Activated CD4-positive, CD25-positive, alpha-beta regulatory T cell treated with anti-CD3 and anti-CD28 coated beads, Interleukin-2, amount 50 U/mL, for 72 hours (primary cell): ENCODE results near the gene PON2.
"Not testable (repeated sequence)": the region's sequence is repeated elsewhere in the genome, so short reads cannot be mapped to it uniquely, and the experiment has no call there.

Experiments used
- DNase-seq: peaks from one replicate; pipeline ENCODE4 v3.0.0; 2021

Gene PON2

DNA sequence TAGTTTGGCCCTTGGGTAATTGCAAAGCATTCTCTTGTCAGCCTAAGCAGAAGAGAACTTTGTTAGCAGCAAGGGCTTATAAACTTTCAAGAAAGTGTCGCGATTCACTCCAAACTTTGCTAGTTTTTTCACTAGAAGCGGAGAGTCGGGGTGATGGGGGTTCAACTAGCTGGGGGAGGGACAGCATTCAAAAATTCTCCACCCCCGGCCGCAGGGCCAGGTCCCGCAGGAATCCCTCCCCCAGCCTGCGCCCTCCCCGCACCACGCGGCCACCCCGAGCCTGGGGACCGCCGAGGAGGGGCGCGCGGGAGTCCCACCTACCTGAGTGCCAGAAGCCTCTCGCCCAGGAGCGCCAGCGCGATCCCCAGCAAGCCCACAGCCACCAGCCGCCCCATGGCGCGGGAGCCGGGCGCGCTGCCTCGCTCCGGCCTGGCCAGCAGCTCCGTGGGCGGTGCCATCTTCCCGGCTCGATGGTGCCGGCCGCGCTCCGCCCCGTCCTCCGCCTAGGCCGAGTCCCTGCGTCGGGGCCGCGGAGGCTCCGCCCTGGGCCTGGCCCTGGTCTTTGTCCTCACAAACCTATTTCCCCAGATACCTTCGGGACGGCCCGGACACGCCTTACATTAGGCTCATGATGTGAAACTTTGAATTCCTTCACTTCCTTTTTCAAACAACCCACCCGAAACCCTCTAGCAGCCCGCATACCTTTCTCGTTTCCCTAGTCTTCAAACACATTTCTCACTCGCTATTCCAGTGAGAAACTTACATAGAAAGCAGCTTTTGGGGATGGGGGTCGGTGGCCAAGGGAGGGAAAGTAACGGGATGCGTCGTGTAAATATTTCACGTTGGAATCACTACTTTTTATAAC, at the start of gene PON2:
Gene PON2 (minus strand): TSS at position 472 of the 865 bp plus-strand sequence. CDS start 77 bp downstream, at position 395.
- DNase-seq, result peak; percentile 62

DNA sequence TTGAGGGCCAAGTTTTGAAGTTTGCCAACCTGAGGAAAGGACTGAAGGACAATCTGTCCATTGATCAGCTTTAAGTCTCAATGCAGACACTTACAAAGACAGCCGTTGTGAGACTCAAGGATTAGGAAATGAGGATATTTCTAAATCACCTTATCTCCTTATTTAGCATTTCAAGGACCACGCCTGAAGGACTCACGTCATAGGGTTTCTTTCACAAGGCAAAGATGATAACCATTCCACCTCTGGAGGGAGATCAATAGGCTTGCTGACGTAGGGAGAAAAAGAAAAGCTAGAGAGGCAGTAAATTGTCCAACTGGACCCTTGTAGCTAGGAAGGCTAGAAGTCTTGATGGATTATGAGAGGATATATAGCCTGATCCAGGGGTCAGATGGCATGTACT, 47.6 kb upstream of the PON2 start:
- no peak for DNase-seq

DNA sequence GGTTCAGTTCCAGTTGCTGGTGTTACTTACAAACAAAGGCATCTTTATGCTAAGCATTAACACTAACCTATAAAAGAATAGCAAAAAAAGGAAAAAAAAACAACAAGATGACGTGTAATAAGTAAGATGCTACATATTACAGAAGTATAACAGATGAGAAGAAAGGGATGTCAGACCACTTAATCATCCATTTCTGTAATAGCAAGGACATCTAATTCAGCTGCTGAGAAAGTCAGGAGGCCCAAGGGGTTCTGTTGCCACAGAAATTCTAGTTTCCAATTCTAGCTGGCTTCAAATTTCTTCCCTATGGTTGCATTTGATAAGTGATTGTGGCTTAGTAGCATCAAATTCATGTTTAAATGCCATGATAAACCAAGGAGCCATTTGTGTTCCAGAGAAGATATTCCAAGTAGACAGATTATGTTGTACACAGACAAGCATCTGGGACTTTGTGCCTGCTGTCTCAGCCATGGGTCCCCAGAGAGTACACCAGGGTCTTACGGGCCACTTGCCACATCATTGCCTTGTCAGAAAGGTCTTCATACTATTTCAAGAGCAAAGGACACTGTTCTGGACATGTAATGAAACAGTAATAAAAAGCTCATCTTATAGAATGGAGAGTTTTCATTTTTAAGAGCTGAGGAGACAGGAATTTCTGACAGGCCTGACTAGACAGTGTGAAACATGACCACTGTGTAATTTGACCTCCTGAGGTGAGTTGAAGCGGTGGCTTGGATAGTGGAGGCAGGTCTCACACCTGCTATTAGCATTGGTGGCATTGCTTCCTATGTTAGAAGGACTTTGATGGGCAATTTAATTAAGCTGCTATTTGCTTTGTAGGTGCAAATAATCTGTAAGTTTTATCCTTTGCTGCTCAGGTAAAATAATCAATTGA, 46.7 kb upstream of the PON2 start:
- no peak for DNase-seq

DNA sequence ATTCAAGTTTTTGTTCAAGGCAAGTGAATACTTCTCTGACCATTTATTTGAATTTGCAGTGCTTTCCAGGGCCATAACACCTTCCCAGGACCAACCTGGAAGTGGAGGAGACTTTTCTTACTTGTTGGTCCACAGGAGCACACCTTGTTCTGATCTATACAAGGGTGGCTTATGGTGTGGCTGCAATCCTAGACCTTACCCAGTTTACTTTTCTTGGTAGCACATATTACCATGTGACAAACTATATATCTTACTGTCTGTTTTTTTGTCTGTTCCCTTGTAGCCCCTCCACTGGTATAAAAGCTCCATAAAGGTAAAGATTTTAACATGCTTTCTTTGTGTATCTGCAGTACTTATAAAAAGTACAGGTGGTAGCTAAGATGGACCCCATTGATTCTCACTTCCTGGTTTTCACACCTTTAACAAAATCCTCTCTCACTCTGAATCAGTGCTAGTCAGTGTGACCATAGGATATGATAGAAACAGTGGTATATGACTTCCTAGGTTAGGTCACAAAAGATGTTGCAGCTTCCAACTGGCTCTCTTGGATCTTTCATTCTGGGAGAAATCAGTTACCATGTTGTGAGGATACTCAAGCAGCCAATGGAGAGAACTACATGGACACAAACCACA, 45.3 kb upstream of the PON2 start:
- DNase-seq, result no peak

DNA sequence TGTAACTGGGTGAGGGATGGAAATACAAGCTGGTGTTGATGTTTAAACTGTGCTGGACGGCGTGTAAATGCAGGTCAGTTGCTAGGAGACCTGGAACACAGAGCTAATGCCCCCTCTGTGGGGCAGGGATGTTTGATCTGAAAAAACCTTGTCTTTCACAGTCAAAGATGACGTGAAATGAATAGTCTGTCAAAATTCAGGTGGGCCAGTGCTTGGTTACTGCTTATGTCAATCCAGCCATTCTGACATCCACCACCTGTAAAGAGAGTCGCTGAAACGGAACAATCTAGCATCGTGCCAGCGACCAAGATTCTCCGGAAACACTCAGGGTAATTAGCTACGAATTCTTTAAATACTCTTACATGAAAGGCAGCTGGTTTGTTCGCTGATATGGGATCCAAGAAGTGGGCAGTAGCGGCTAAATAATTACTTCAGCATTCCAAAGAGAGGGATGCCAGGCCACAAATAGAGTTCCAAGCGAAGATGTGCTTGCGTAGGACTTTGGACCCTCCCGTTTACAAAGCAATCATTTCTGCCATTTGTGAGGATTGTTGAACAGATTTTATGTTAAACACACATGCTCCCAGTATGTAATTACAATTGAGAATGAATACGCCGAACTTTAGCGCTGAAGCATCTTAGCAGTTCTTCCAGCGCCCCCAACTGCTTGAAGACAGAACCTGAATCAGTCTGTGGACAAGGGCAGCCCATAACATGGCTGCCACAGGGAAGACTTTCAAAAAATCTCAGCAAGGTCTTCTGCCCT, 43.6 kb upstream of the PON2 start:
- DNase-seq, result no peak

DNA sequence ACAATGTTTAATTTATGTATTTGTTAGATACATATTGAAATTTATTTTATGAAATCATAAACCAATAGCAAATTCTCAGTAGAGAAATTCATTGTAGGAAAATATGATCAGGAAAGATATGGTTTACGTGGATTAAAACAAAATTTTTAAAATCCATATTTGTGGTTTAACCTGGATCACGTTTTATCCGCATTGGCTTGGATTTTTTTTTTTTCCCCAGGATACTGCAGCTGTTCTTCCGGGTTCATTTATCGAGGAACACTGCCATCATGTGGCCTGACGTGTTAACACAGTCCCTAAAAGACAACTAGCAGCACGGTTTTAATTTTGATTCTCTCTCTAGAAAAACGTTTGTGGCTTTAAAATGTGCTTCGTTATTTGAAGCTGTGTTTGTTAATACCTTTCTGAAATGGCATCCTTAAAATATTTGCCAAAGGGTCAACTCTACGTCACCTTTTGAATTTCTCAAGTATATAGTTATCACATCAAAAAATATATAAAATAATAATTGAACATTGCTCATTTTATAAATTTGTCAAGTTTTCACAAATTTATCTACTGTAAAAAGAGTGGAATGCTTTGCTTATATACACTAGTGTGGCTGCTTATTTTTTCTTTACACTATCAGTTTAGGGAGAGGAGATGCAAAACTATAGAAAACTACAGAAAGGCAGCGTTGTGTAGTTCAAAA, 42.2 kb upstream of the PON2 start:
- peak; percentile 37 for DNase-seq

DNA sequence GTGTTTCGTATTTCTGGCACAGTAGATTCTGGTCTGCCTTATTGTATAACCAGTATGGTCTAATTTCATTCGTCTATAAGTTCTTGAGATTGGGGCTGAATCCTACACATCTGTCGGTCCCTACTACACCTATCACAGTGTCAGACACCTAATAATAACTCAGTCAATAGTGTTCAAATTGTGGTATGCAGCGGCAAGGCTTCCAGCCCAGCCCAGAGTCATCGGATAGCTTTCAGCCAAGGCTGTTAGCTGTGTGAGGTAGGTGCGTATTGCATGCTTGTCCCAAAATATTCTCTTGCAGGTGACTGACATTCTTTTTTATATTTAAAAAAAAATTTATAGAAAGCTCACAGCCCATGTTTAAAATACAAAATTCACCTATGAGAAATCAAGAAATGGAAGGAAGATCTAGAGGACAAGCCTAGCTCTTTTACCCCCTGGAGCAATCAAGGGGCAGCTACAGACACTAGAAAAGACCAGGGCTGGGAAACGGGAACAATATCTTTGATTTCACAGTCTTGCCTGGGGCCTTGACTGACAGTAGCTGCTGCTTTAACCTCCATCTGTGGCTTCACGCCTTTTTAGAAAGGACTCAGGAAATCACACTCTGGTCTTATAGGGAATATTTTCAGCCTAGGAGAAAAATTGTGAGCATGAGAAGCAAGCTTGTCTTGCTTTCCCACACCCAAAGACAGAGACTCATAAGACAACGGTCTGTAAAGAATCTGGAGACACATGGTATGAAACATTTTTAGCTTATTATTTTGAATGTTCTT, 41.4 kb upstream of the PON2 start:
- no peak for DNase-seq

DNA sequence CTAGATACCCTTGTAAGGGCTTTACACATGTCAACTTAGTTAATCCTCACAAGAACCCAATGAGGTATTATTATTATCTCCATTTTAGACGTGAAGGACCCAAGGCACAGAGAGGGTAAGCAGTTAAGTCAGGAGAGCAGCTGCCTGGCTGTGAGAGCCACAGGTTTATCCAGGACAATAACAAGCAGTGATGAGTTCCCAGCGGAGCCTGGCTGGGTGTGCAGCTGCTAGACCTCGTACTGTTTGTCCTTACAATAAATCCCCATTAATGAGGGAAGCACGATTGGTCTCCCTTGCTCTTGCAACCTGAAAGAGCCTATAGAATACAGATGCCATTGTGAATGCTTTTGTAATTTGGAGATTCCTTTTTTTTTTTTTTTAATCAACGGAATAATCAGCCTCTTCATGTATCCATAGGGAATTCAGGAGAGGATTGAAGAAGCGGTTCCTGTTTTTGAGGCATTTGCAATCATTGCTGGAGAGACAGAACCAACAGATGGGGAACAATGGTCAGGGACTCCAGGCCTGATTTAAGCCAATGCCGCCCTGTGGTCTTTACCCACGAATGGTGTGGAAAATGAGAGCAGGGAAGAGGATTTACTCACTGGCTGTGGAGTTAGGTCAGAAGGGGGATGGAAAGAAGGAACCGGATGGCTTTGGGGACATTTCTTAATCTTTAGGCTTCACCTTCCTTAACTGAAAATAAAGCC, 38.6 kb upstream of the PON2 start:
- no peak for DNase-seq

DNA sequence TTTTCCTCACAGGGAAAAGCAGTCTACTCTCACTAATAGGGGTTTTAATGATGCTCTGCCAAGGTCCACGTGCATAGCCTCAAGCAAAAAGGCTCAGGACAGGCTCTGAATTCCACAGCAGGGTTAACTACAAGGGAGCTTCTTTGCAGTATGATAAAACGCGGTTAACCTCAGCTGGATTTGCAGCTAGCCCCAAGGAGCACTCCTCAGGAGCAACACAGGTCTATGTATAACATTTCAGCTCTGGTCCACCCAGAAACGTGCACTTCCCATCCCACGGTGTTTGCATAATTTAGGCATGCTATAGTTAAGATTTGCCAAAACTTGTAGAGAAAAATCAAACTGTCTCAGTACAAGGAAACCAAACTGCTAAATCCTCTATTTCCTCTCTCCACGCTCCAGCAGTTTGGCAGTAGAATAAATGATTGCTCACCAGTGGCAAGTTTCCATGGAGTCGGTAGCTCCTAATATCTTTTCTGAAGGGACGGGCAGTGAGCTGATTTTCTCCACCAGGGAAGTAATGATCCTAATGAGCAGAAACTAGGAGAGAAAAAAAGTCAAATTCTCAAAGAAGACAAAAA, 37.8 kb upstream of the PON2 start:
- DNase-seq, result no peak

DNA sequence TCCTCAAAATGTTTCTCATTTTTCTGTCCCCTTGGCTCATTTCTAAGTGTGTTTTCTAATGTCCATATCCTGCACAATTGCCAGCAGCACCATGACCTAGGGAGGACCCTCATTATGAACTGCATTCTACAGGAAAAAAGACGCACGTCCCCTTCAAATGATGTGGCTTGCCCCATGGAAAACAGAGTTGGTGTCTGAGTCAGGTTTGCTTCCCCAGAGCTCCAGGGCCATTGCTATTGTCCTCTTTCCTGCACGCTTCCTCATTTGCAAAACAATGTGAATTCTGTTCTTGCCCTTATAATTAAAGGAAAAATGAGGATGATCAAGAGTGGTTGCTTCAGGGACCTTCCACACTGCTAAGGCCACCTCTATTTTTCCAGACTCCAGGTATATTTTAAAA, 36.2 kb upstream of the PON2 start:
- no peak for DNase-seq

DNA sequence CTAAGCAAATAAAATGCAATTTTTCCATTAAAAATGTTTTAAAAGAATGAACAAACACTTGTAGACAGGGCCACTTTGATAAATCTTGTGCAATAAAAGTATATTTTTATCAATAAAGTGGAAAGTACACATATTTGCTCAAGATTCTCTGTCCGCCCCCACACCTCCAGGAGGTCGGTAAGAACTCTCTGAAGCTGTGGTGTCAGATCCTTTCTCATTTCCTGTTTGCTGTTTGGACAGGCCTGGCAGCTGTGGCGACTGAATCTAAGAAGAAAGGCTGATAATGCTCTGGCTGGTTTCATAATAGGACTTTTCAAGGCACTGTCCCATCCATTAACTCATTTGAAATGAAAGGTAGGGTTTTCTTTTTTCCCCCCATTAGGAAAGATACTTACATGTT, 35.6 kb upstream of the PON2 start:
- no peak for DNase-seq

DNA sequence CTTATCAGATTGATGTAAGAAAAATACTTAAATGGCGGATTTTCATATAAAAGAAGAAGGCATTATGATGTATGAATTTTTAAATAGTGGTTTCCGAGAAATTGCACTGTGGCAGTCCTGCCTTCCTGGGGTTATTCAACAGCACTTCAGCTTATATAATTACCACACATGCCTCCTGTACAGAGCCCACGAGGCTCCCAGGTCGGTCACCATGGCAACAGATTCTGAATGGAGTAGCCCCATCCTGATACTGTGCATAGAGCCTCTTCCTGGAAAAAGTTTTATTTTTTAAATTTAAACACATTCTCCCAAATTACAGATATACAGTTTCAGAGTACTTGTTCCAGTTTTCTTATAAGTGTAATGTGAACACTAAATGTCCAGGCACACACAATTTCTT, 35.0 kb upstream of the PON2 start:
- DNase-seq, result no peak

DNA sequence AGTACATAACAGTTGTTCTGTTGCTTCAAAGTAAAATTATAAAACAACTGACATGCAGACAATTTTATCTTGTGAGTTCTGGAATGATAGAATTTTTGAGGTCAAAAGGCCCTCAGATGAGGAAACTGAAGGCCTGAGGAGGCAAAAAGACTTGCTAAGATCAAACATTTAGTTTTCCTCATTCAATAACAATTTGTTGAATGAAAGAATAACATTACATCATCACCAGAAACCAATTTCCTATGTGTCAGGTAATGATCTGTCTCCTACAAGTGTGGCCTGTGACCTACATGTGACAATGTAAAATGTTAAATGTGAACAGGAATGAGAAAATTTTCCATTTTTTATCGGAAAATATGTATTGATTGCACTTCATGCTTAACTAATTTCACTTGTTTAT, 34.4 kb upstream of the PON2 start:
- DNase-seq, result no peak

DNA sequence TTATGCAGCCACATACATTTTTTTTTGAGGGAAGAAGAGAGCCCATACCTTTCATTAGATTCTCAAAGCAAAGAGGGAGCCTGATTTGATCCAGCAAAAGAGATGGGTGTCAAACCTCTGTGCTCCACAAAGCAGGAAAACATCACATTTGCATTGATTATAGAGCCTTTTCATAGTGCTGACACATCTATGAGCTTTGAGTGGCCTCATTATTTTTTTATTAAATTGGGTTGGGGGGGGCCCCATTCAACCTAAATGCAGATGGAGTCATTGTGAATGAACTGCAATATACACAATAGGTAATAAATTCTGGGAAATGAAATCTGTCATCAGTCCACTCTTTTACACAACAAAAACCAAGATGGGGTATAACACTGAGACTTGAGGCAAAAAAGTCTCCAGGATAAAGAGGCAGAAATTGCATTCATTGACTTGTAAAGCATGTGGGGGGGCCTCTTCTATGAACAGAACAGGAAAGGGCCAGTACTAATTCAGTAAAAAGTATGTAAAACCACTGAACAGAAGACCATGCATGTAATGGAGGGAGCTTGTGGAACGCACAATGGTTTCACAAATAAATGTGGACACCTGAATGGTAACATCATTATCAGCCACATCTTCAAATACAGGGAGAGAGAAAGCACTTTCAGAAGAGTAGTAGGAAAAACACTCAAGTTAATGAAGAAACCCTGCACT, 33.2 kb upstream of the PON2 start:
- no peak for DNase-seq

DNA sequence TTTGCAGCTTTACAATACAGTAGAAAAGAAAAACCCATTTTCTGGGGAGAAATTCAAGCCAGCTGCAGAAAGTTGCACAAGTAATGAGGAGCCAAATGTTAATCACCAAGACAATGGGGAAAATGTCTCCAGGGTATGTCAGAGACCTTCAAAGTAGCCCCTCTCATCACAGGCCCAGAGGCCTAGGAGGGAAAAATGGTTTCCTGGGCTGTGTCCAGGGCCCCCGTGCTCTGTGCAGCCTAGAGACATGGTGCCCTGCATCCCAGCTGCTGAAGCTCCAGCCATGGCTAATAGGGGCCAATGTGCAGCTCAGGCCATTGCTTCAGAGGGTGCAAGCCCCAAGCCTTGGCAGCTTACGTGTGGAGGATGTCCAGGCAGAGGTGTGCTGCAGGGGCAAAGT, 25.8 kb upstream of the PON2 start:
- DNase-seq, result not testable (repeated sequence)

DNA sequence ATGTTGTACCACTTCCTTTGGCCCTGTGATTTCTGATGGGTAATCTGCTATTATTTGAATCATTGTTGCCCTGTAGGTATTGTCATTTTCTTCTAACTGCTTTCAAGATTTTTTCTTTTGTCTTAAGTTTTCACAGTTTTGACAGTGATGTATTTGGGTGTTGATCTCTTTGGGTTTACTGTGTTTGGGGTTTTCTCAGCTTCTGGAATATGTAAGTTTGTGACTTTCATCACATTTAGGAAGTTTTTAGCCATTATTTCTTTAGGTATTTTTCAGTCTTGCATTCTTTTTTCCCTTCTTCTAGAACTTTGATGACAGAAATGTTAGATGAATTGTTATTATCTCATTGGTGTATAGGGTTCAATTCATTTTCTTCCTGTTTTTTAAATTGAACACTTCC, 23.1 kb upstream of the PON2 start:
- no peak for DNase-seq

DNA sequence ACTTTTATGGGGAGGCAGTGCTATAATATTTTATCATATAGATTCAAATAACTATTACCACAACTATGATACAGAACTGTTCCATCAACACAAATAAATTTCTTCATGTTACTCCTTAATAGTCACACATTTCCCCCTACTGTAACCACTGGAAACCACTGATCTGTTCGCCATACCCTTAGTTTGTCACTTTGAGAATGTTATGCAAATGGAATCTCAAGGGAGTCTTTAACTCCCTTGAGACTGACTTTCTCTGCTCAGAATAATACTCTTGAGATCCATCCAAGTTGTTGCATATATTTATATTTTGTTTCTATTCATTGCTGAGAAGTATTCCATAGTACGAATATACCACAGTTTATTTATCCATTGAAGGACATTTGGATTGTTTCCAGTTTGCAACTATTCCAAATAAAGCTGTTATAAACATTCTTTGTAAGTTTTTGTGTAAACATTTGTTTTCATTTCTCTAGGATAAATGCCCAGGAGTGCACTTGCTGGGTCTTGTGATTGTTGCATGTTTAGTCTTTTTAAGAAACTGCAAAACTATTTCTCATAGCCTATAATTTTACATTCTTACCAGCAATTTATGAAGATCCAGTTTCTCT, 19.7 kb upstream of the PON2 start:
- no peak for DNase-seq

DNA sequence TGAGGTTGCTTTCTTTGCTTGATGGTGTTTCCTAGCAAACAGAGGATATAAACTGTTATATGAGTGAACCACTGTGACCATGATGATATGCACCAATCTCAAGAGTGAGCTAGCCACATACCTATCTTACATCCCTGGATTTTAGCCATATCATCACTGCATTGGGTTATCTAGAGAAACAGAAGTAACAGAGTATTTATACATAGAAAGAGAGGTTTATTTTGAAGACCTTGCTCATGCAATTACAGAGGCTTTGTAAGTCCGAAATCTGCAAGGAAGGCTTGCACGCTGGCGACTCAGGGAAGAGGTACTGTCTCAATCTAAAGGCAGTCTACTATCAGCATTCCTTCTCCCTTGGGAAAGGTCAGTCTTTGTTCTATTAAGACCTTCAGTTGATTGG, 11.8 kb upstream of the PON2 start:
- no peak for DNase-seq

DNA sequence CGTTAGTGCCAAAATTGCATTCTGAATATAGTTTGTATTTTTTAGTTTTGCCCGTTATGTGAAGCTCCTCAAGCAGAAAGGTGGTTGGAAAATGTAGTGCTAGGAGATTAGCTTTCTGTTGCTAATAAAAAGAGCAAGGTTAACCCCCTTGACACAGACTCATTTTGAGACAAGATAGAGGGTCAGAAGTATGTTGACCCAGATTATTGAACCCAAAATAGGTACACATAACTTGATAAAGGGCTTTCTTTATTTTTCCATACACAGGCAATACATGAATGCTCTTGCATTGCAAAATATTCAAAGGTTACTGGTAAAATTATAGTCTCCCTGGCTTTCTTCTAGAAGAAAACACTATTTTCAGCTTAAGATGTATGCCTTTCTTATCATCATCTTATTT, 10.0 kb upstream of the PON2 start:
- DNase-seq, result no peak
